Caki2 (cell line): ENCODE results near the gene ANKRD42. TPM values are rescaled to one million over a fixed set of nuclear protein-coding genes. Genes with fewer than 3 reads are reported as not detected.
A peak's percentile ranks its signal among the peaks of the same experiment; 100 is the strongest.
"Not testable (repeated sequence)": the region's sequence is repeated elsewhere in the genome, so short reads cannot be mapped to it uniquely, and the experiment has no call there.

Experiments
- DNase-seq: peaks from one replicate; pipeline ENCODE4 v3.0.0-alpha.2; 2015; ENCODE audit warnings: low read depth
- in situ Hi-C: cut with HindIII; loops from 2 replicates; pipeline ENCODE4 v1.10.0; 2016; ENCODE audit warnings: low sequenced_read_pairs, low pct_unique_long_range_greater_than_20kb, mixed read lengths
- total RNA-seq: library from RNA; depleted of rRNA; stranded (reverse); fragments of >200 nt; shearing (Covaris generic); gene quantifications from 2 replicates; pipeline ENCODE4 v1.2.3, GENCODE V29; 2014; ENCODE audit warnings: low replicate concordance; rRNA removed

ANKRD42 gene
- total RNA-seq, 1 experiment from 2014 or later, result 3.8 TPM

- in situ Hi-C loops, DNase-seq: not testable (repeated sequence)
These were observed 78.2 kb downstream of the ANKRD42 start for GRCh38 chr11:83271734-83272133.

- DNase-seq, result peak; percentile 25
- in situ Hi-C loops, result no loop called here
These were observed 79.1 kb downstream of the ANKRD42 start for GRCh38 chr11:83272627-83273026.

- DNase-seq, result no peak
- in situ Hi-C loops, result no loop called here
These were observed 82.6 kb downstream of the ANKRD42 start for GRCh38 chr11:83275888-83276641.

- DNase-seq, result no peak
- in situ Hi-C loops, result no loop called here
These were observed 84.8 kb downstream of the ANKRD42 start for GRCh38 chr11:83278351-83278750.

- in situ Hi-C loops, result no loop called here
- DNase-seq, result no peak
These were observed 86.7 kb downstream of the ANKRD42 start for GRCh38 chr11:83280256-83280655.

- no peak for DNase-seq
- in situ Hi-C loops, result no loop called here
These were observed 88.7 kb downstream of the ANKRD42 start for GRCh38 chr11:83282084-83282716.

- no peak for DNase-seq
- in situ Hi-C loops, result no loop called here
These were observed 91.1 kb downstream of the ANKRD42 start for GRCh38 chr11:83284501-83285150.

- DNase-seq, result no peak
- in situ Hi-C loops, result no loop called here
These were observed 91.7 kb downstream of the ANKRD42 start for GRCh38 chr11:83285151-83285770.

- in situ Hi-C loops, result no loop called here
- peak; percentile 93 for DNase-seq
These were observed 92.4 kb downstream of the ANKRD42 start, which contains the start of gene CCDC90B for GRCh38 chr11:83285771-83286528. CCDC90B (minus strand) TSS chr11:83286367; CDS start chr11:83285972, 395 bp downstream.

GRCh38 chr11:83287631-83288030, 94.1 kb downstream of the ANKRD42 start:
- DNase-seq, result peak; percentile 55
- in situ Hi-C loops, result no loop called here

GRCh38 chr11:83292709-83293456, 99.4 kb downstream of the ANKRD42 start:
- in situ Hi-C loops, result no loop called here
- DNase-seq, result peak; percentile 65

- in situ Hi-C loops, result no loop called here
- no peak for DNase-seq
These were observed 99.9 kb downstream of the ANKRD42 start for GRCh38 chr11:83293457-83293774.

- DNase-seq, result no peak
- in situ Hi-C loops, result no loop called here
These were observed 100.7 kb downstream of the ANKRD42 start for GRCh38 chr11:83294208-83294607.

Other genes starting within 250 kb of the ANKRD42 start
- gene RAB30, start 121.8 kb upstream of the ANKRD42 start, total RNA-seq, result 3.2 and 5.6 TPM in 2 replicates
- 6.9 and 9.8 TPM in 2 replicates for gene PCF11, start 36.6 kb upstream of the ANKRD42 start, total RNA-seq
- 25.2 and 45.0 TPM in 2 replicates for gene CCDC90B, start 92.7 kb downstream of the ANKRD42 start, total RNA-seq